Fibroblast of lung (primary cell): ENCODE measurements around the gene HTR3D. TPM values are rescaled to one million over a fixed set of nuclear protein-coding genes. Genes with fewer than 3 reads are reported as not detected.

Experiments used
- DNase-seq, 2 donors: peaks; one replicate each; pipeline versions ENCODE4 v3.0.0 to v3.0.0-alpha.2; 2010; ENCODE audit warnings: low read depth in 2 of 2
- H2AFZ ChIP-seq: 2 replicates; pipeline ENCODE4 v1.5.1; 2012; ENCODE audit warnings: low read length, control low read depth, inconsistent platforms
- H3K27ac ChIP-seq: 2 replicates; pipeline ENCODE4 v1.5.1; 2011; ENCODE audit warnings: low read length, control low read depth; ENCODE audit not compliant: insufficient read depth
- H3K27me3 ChIP-seq: 2 replicates; pipeline ENCODE4 v1.5.1; 2011; ENCODE audit warnings: mild to moderate bottlenecking, low read length; ENCODE audit not compliant: control insufficient read depth, insufficient read depth
- H3K36me3 ChIP-seq: 2 replicates; pipeline ENCODE4 v1.5.1; 2011; ENCODE audit warnings: low read length; ENCODE audit not compliant: control insufficient read depth, insufficient read depth
- H3K4me1 ChIP-seq: 2 replicates; pipeline ENCODE4 v1.5.1; 2011; ENCODE audit warnings: low read length; ENCODE audit not compliant: control insufficient read depth, insufficient read depth; ENCODE audit errors: extremely low read depth
- H3K4me2 ChIP-seq: 2 replicates; pipeline ENCODE4 v1.5.1; 2011; ENCODE audit warnings: low read length, control low read depth; ENCODE audit not compliant: insufficient read depth; ENCODE audit errors: extremely low read depth
- H3K4me3 ChIP-seq, 4 experiments: fragments of 200-600 bp in 1 of 4; sonication (generic) in 1 of 4; replicated peaks in 1 of 4; 2 replicates each; pipeline ENCODE4 v1.5.1; 2011 to 2016; ENCODE audit warnings: low read length in 4 of 4, low read depth in 3 of 4, mild to moderate bottlenecking in 3 of 4, control low read depth in 2 of 4, inconsistent platforms in 1 of 4, mixed read lengths in 1 of 4; ENCODE audit not compliant: insufficient read depth in 1 of 4; ENCODE audit errors: control extremely low read depth in 1 of 4
- H3K79me2 ChIP-seq: 2 replicates; pipeline ENCODE4 v1.5.1; 2012; ENCODE audit warnings: mild to moderate bottlenecking, low read length, inconsistent platforms; ENCODE audit not compliant: control insufficient read depth, insufficient read depth
- H3K9ac ChIP-seq: 2 replicates; pipeline ENCODE4 v1.5.1; 2011; ENCODE audit warnings: mild to moderate bottlenecking, low read length, control low read depth; ENCODE audit not compliant: insufficient read depth
- H3K9me3 ChIP-seq: 2 replicates; pipeline ENCODE4 v1.5.1; 2012; ENCODE audit warnings: low read depth, low read length; ENCODE audit not compliant: control insufficient read depth, insufficient read depth
- H4K20me1 ChIP-seq: 2 replicates; pipeline ENCODE4 v1.5.1; 2011; ENCODE audit warnings: low read length; ENCODE audit not compliant: control insufficient read depth, insufficient read depth; ENCODE audit errors: extremely low read depth
- CTCF ChIP-seq, 2 donors: IDR thresholded peaks in 1 of 2; conservative IDR thresholded peaks in 1 of 2; 1 replicate in 1 of 2; 2 replicates in 1 of 2; pipeline ENCODE4 v1.5.1; 2011 to 2012; ENCODE audit warnings: low read length in 2 of 2, control low read depth in 1 of 2, inconsistent platforms in 1 of 2, low read depth in 1 of 2, mild to moderate bottlenecking in 1 of 2
- EZH2 ChIP-seq: IDR thresholded peaks from 2 replicates; pipeline ENCODE4 v1.5.1; 2012; ENCODE audit warnings: low read length, control low read depth, mild to moderate bottlenecking; ENCODE audit errors: missing control alignments
- polyA plus RNA-seq, 2 donors: library from polyadenylated mRNA; depleted of rRNA in 1 of 2; stranded (reverse) in 1 of 2; unstranded in 1 of 2; fragments of >200 nt; gene quantifications; 2 replicates each; pipeline ENCODE4 v1.2.1, GENCODE V29; 2011 to 2012; ENCODE audit warnings: missing spikeins in 1 of 2
- total RNA-seq: library from RNA; depleted of rRNA; stranded (reverse); fragments of >200 nt; gene quantifications from 2 replicates; pipeline ENCODE4 v1.2.1, GENCODE V29; 2014

The HTR3D gene
- total and polyA plus RNA-seq, 2 donors (not counting 1 experiment from before 2014, with no cell fraction given): not detected

- Histone ChIP-seq H4K20me1 (no peaks in the 10 kb centered on the region), H3K4me2 (no peak overlapping the region), H3K27me3 (no peaks in the 10 kb centered on the region), H3K4me3 (no peak overlapping the region), H3K79me2 (no peaks in the 10 kb centered on the region), H3K36me3 (no peaks in the 10 kb centered on the region), H3K9ac (no peak overlapping the region), H3K4me1 (no peaks in the 10 kb centered on the region), H3K27ac (no peak overlapping the region), H3K9me3 (no peaks in the 10 kb centered on the region), H2AFZ (no peak overlapping the region)
- DNase-seq: peak; percentile 27 to 53
- no peak for TF ChIP-seq CTCF (conservative IDR thresholded peaks at IDR 0.05 in 1 of 2, IDR thresholded peaks at IDR 0.05 in 1 of 2; ENCODE audit: low read depth in 1 of 2, low read length in 2 of 2)
- no peak for TF ChIP-seq EZH2
Measured at GRCh38 chr3:184058029-184058428, 26.5 kb downstream of the HTR3D start.

GRCh38 chr3:184059424-184059823, 27.9 kb downstream of the HTR3D start:
- Histone ChIP-seq H3K36me3 (no peaks in the 10 kb centered on the region), H3K27ac (no peak overlapping the region), H3K27me3 (no peaks in the 10 kb centered on the region), H3K4me1 (no peaks in the 10 kb centered on the region), H4K20me1 (no peaks in the 10 kb centered on the region), H3K9me3 (no peaks in the 10 kb centered on the region), H2AFZ (no peak overlapping the region), H3K79me2 (no peaks in the 10 kb centered on the region), H3K9ac (no peak overlapping the region), H3K4me2 (no peak overlapping the region), H3K4me3 (no peak overlapping the region)
- DNase-seq: no peak
- TF ChIP-seq EZH2 (no peak), CTCF (conservative IDR thresholded peaks at IDR 0.05 in 1 of 2, IDR thresholded peaks at IDR 0.05 in 1 of 2; ENCODE audit: low read depth in 1 of 2, low read length in 2 of 2) (no peak)

- Histone ChIP-seq H3K27me3 (no peaks in the 10 kb centered on the region), H3K36me3 (no peaks in the 10 kb centered on the region), H3K9ac (no peak overlapping the region), H3K4me1 (no peaks in the 10 kb centered on the region), H3K27ac (no peak overlapping the region), H3K79me2 (no peaks in the 10 kb centered on the region), H3K9me3 (no peaks in the 10 kb centered on the region), H3K4me2 (no peak overlapping the region), H2AFZ (no peak overlapping the region), H4K20me1 (no peaks in the 10 kb centered on the region), H3K4me3 (no peak overlapping the region)
- DNase-seq: no peak
- TF ChIP-seq CTCF (conservative IDR thresholded peaks at IDR 0.05 in 1 of 2, IDR thresholded peaks at IDR 0.05 in 1 of 2; ENCODE audit: low read depth in 1 of 2, low read length in 2 of 2): no peak
- TF ChIP-seq EZH2: no peak
Measured at GRCh38 chr3:184062637-184063036, 31.1 kb downstream of the HTR3D start.
